Measurements from ENCODE around the gene ZNF93.
"Not testable (repeated sequence)": the region's sequence is repeated elsewhere in the genome, so short reads cannot be mapped to it uniquely, and the experiment has no call there.

Gene ZNF93

DNA sequence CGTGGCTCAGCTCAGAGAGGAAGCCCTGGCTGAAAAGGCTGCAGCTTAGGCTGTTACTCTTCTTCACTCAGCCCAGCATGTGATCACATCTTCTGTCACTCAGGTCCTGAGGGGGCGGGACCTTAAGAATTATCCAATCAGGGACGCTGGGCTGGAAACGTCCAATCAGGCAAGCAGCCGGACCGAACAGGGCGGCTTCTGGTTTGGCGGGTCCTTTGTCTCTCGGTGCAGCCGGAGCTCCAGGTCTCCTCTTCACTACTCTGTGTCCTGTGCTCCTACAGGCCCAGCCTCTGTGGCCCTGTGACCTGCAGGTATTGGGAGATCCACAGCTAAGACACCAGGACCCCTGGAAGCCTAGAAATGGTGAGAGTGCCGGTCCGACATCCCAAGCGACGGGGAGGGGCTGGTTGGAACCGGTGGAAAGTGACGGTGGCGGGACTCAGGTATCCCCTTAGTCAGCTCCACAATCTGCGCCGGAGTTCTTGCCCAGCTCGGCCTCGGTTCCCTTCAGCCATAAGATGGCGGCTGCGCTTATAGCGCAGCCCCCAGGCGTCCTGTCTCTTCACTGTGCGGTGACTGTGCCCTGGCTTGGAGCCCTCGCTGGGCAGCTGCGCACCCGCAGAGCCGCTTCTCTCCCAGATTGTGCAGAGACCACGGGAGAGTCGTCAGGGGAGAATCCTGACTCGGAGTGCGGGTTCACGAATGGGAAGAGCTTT, at the start of gene ZNF93:
TSS of gene ZNF93 (plus strand) at position 218 of the 716 bp plus-strand sequence. CDS start at position 361, 143 bp downstream.
- peak; percentile 91 for DNase-seq (ENCODE audit: low read depth)

DNA sequence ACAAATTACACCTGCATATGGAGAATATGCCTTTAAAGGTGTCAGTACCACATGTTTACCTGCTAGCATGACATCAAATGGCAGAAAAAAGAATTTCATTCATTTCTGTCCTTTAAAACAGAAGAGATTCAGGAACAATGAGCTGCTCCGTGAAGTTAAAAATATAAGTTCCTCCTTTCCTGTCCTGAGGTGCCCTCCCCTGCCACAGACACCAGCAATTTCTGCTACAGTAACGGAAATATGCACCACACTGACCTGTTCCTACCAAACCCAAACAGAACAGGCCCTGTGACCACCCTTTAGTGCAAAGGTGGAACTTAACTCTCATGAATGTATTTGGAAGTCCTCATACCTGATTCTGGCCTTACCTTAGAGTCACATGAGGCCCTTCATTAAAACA, 49.0 kb upstream of the ZNF93 start:
- DNase-seq (ENCODE audit: low read depth), result not testable (repeated sequence)

DNA sequence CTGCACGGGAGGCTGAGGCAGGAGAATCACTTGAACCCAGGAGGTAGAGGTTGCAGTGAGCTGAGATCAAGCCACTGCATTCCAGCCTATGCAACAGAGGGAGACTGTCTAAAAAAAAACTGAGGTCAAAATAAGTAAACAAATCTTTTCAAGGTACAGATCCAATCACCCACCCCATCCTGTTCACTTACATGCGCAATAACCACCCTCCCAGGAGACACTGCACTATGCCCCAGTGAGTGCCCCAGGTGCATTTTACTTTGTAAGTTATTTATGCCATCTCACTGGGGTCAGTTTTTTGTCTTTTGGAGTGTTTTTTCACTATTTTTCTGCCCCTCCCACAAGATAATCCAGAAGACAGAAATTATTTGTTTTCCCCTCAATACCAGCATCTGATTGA, 42.0 kb upstream of the ZNF93 start:
- no peak for DNase-seq (ENCODE audit: low read depth)

DNA sequence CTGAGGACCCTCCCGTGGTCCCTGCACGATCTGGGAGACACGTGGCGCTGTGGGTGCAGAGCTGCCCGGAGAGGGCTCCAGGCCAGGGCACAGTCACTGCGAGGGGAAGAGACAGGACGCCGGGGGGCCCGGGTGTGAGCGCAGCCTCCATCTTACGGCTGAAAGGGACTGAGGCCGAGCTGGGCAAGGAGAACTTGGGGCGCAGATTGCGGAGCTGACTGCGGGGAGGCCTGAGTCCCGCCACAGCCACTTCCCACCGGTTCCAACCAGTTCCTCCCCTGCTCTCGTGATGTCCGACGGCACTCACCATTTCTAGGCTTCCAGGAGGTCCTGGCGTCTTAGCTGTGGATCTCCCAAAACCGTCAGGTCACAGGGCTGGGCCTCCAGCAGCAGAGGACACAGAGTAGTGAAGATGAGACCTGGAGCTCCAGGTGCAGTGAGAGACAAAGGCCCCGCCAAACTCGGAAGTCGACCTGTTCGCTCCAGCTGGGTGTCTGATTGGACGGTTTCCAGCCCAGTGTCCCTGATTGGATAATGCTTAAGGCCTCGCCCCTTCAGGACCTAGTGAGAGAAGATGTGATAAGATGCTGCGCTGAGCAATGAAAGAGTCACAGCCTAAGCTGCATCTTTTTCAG, 39.9 kb upstream of the ZNF93 start:
- no peak for DNase-seq (ENCODE audit: low read depth)

DNA sequence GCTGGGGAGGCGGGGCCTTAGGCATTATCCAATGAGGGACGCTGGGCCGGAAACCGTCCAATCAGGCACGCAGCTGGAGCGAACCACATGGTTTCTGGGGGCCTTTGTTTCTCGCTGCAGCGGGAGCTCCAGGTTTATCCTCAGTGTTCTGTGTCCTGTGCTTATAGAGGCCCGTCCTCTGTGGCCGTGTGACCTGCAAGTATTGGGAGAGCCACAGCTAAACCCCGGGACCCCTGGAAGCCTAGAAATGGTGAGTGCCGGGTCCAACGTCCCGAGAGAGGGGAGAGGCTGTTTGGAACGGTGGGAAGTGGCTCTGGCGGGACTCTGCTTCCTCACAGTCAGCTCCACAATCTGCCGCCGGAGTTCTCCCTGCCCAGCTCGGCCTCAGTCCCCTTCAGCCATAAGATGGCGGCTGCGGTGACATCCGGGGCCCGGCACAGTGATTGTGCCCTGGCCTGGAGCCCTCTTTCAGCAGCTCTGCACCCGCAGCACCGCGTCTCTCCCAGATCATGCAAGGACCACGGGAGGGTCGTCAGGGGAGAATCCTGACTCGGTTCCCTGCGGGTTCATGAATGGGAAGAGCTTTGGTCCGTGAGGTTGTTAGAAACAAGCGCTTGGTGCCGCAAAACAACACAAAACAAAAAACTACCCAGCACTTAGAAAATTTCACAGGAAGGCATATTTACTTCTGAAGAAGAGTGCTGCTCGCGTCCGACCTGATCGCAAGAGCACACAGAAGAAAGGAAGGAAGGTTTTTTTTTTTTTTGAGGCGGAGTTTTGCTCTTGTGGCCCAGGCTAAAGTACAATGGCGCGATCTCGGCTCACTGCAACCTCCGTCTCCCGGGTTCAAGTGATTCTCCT, 34.8 kb upstream of the ZNF93 start, which contains the start of gene ZNF253:
TSS of gene ZNF253 (plus strand) at position 133 of the 861 bp plus-strand sequence. CDS start at position 248, 115 bp downstream.
- DNase-seq (ENCODE audit: low read depth), result peak; percentile 71

DNA sequence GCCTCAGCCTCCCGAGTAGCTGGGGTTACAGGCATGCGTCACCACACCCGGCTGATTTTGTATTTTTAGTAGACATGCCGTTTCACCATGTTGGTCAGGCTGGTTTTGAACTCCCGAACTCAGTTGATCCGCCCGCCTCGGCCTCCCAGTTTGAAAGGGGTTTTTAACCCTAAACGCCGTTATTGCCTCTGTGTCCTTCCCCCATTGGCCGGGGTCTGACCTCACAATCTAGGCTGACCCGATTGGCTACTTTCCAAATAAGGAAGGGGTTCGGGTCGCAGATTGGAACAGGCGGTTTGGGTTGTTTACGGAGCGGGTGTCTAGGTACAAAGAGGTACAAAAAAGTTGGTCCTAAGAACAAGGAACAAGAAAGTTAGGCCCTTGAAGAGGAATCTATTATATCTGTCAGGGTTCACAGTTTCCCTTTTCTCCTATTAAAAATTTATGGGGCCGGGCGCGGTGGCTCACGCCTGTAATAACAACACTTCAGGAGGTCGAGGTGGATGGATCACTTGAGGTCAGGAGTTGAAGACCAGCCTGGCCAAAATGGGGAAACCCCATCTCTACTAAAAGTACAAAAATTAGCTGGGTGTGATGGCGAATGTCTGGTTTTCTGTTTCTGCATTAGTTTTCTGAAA, 34.0 kb upstream of the ZNF93 start:
- DNase-seq (ENCODE audit: low read depth), result no peak

DNA sequence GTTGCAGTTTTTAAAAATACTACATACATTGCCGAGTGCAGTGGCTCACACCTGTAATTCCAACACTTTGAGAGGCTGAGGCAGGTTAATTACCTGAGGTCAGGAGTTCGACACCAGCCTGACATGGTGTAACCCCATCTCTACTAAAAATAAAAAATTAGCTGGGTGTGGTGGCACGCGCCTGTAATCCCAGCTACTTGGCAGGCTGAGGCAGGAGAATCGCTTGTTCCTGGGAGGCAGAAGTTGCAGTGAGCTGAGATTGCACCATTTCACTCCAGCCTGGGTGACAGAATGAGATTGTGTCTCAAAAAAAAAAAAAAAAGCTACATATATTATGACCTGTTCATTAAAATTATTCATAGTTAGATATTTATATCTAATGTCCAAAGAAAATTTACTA, 30.7 kb upstream of the ZNF93 start:
- DNase-seq (ENCODE audit: low read depth), result not testable (repeated sequence)

DNA sequence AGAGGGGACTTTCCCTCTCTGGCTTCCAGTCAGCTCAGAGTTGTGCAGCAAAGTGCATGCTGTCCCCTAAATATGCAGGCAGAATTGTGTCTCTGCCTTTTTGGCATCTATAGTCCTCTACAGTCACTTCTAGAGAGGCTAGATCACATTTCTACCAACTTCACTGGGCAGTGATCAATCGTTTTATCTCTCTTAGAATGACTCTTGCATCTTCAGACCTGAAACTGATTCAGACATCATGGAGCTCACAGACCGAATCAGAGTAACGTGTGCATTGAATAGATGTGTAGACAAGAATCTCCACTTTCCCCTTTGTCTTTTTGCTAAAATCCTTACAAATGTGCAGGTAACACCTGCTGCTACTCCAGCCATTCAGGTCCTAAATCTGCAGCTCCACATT, 28.8 kb upstream of the ZNF93 start:
- DNase-seq (ENCODE audit: low read depth), result no peak

DNA sequence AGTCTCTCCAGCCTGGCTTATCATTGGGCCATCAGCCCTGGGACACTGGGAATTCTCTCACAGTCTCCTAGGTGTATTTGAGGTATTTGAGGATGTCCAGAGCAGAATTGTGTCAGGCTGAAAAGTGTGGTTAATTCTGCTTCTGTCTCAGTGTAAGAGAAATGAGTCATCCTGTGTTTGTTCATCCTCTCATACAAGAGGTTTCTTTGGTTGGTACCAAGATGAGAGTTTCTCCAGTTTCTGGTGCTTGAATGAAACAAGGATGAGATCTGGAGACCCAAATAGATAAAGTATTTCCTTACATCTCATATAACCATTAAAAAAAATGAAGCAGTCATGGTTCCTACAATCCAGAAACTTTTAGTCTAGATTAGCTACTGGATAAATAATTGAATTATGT, 27.4 kb upstream of the ZNF93 start:
- DNase-seq (ENCODE audit: low read depth), result no peak

DNA sequence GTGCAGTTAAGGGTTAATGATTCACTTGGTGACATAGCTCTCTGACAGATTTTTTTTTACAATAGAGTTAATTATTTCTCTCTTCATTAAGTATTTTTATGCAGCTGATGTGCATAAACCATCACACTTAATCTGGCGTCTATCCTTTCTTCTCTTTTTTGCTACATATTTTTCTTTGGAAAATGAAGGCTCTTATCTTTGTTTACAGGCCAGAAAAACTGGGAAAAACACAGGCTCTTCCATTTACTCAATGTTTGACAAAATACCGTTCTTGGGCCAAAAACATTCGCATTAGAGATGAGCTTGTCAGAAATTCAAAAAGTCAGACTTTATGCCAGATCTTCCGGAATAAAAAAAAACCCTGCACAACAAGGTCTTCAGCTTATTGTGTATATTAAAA, 23.0 kb upstream of the ZNF93 start:
- no peak for DNase-seq (ENCODE audit: low read depth)

DNA sequence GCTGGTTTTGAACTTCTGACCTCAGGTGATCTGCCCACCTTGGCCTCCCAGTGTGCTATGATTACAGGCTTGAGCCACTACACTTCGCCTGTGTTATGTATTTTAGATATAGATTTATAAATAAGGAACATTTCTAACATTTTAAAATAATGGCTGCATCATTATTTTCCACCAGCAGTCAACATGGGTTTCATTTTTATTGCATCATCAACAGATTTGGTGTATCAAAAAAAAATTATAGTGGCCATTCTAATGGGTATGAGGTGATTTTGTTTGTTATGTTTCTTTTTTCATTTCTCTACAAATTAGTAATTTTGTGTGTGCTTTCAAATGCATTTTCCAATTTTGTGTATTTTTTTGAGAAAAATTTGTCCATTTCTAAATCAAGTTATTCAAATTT, 16.2 kb upstream of the ZNF93 start:
- no peak for DNase-seq (ENCODE audit: low read depth)

DNA sequence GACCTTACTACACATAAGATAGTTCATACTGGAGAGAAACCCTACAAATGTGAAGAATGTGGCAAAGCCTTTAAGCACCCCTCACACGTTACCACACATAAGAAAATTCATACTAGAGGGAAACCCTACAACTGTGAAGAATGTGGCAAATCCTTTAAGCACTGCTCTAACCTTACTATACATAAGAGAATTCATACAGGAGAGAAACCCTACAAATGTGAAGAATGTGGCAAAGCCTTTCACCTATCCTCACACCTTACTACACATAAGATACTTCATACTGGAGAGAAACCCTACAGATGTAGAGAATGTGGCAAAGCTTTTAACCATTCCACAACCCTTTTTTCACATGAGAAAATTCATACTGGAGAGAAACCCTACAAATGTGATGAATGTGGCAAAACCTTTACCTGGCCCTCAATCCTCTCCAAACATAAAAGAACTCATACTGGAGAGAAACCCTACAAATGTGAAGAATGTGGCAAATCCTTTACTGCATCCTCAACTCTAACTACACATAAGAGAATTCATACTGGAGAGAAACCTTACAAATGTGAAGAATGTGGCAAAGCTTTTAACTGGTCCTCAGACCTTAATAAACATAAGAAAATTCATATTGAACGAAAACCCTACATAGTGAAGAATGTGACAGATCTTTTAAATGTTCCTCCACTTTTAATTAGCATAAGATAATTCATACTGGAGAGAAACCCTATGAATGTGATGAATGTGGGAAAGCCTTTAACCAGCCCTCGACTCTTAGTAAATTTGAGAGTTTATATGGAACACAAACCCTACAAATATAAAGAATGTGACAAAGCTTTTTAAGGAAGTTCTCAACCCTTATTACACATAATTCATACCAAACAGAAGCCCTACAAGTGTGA, 8.4 kb upstream of the ZNF93 start:
- not testable (repeated sequence) for DNase-seq (ENCODE audit: low read depth)

DNA sequence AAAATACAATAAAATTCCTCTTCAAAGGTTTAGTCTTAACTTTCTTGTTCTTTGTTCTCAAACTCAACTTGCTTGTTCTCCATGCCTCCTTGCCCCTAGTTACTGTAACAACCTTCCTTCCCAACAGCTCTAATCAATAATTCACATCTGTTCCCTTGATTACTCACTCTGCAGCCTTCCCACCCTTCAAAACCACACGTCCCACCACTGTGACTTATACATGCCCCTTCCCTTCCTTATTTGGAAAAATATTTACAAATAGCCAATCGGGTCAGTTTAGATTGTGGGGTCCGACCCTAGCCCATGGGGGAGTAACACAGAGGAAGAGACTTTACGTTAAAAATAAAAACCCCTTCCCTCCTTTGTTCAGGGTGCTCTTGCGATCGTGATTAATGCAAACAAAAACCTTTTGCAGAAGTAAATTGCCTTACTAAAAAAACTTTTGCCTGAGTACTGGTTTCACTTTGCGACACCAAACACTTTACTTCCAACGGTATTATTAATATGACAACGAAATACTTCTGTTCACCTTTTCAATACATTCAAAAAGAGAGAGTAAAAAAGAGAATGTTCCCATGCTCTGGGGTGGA, 512 bp upstream of the ZNF93 start:
- DNase-seq (ENCODE audit: low read depth), result peak; percentile 33

DNA sequence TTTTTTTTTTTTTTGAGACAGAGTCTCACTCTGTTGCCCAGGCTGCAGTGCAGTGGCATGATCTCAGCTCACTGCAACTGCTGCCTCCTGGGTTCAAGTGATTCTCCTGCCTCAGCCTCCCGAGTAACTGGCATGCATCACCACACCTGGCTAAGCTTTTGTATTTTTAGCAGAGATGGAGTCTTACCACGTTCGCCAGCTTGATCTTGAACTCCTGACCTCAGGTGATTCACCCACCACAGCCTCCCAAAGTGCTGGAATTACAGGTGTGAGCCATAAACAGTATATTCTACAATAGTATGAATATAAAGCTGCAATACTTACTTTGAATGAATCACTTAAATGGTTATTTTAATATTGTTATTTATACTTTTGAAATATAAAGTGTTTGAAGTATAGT, 6.8 kb downstream of the ZNF93 start:
- not testable (repeated sequence) for DNase-seq (ENCODE audit: low read depth)

DNA sequence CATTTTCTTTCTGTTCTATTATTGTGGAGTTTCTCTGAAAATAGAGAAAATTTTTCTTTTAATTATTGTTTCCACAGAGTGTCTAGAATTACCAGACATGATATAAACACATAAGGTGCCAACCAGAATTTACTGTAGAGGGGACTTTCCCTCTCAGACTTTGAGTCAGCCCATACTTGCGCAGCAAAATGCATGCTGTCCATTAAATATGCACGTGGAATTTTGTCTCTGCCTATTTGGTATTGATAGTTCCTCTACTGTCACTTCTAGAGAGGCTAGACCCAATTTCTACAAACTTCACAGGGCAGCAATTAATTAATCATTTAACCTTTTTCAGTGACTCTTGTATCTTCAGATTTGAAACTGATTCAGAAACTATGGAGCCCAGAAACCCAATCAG, 8.9 kb downstream of the ZNF93 start:
- no peak for DNase-seq (ENCODE audit: low read depth)

DNA sequence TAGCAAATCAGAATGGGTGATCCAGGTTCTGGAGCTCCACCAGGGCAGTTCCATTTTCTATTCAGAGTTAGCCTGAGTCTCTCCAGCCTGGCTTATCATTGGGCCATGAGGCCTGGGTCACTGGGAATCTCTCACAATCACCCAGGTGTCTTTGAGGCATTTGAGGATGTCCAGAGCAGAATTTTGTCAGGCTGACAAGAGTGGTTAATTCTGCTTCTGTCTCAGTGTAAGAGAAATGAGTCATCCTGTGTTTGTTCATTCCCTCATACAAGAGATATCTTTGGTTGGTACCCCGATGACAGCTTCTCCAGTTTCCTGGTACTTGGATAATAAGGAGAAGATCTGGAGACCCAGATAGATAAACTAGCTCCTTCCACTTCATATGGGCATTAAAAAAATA, 10.4 kb downstream of the ZNF93 start:
- DNase-seq (ENCODE audit: low read depth), result no peak

DNA sequence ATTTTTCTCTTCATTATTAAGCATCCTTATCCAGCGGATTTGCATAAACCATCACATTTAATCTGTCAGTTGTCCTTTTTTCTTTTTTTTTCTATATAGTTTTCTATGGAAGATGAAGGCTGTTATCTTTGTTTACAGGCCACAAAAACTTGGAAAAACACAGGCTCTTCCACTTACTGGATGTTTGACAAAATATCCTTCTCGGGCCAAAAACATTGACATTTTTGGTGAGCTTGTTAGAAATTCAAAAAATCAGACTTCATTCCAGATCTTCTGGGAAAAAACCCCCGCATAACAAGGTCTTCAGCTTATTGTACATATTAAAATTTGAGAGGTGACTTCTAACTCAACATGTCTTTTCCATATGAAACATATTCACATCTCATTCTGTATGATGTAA, 13.8 kb downstream of the ZNF93 start:
- no peak for DNase-seq (ENCODE audit: low read depth)

DNA sequence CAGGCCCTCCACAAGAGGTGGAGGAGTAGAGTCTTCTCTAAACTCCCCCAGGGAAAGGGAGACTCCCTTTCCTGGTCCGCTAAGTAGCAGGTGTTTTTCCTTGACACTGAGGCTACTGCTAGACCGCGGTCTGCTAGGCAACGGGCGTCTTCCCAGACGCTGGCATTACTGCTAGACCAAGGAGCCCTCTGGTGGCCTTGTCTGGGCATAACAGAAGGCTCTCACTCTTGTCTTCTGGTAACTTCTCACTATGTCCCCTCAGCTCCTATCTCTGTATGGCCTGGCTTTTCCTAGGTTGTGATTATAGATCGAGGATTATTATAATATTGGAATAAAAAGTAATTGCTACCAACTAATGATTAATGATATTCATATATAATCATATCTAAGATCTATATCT, 29.7 kb downstream of the ZNF93 start:
- not testable (repeated sequence) for DNase-seq (ENCODE audit: low read depth)

DNA sequence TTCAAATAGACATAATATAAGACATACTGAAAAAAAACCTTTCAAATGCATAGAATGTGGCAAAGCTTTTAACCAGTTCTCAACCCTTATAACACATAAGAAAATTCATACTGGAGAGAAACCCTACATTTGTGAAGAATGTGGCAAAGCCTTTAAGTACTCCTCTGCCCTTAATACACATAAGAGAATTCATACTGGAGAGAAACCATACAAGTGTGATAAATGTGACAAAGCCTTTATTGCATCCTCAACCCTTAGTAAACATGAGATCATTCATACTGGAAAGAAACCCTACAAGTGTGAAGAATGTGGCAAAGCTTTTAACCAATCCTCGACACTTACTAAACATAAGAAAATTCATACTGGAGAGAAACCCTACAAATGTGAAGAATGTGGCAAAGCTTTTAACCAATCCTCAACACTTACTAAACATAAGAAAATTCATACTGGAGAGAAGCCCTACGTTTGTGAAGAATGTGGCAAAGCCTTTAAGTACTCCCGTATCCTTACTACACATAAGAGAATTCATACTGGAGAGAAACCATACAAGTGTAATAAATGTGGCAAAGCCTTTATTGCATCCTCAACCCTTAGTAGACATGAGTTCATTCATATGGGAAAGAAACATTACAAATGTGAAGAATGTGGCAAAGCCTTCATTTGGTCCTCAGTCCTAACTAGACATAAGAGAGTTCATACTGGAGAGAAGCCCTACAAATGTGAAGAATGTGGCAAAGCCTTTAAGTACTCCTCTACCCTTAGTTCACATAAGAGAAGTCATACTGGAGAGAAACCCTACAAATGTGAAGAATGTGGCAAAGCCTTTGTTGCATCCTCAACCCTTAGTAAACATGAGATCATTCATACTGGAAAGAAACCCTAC, 32.9 kb downstream of the ZNF93 start:
- DNase-seq (ENCODE audit: low read depth), result not testable (repeated sequence)

DNA sequence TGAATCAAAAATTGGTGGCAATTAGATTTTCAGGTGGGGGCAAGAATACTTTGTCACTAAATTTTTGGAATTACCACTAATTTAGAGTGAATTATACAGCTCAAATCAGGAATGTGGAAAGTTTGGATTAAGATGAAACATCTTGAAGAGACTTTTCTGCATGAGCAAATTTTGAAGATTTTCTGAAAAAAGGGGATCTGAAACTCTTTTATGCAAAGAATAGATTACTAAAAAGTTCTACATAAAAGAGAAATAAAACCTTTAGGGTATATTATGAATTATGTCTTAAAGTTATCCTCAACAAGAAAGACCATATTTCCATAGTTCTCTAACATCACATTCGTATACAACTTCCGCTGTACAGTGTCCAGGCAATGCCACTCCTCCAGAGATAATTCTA, 36.7 kb downstream of the ZNF93 start:
- no peak for DNase-seq (ENCODE audit: low read depth)
